ENCODE data around the gene SRXN1. TPM values are rescaled to one million over a fixed set of nuclear protein-coding genes. Genes with fewer than 3 reads are reported as not detected.

Gene SRXN1
- polyA plus RNA-seq, 5 donors = 5.9 to 8.0 (median 6.6) TPM

GRCh38 chr20:608970-609369, 44.0 kb downstream of the SRXN1 start:
- no peak for DNase-seq

DNA sequence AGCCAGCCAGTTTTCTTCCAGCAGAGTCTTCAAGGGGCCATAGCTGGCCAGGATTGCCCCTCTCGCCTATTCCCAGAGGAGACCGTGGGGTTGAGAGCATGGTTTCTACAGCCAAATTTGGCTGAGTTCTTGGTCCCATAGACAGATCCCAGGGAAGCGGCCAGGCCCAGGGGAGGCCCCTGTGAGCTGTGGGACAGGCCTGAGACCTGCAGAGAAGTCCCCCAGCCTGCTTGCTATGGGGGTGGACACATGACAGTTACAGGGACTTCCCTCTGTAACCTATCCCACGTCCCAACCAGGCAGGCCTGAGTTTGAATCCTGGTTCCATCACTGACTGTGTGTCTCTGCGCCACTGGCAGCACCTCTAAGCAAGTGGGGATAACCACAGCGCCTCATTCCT, 45.5 kb downstream of the SRXN1 start:
- DNase-seq = no peak

DNA sequence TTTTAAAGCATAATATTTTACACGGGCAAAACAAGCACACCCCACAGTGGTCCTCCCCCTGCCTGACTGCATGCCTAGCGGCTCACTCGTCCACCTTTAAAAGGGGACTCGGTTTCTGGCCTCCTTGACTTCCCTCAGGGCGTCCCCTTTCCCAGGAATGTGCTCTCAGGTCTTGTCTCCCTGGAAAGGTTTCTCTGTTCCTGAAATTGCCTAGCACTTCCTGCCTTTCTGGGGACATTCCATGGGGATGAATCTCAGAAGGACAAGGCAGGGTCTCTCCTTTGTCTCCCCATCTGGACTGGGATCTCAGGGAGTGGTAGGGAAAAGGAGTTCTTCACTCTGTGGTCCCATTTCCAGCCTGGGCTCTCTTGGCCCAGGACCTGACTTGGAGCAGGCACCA, 47.8 kb downstream of the SRXN1 start:
- DNase-seq = no peak

DNA sequence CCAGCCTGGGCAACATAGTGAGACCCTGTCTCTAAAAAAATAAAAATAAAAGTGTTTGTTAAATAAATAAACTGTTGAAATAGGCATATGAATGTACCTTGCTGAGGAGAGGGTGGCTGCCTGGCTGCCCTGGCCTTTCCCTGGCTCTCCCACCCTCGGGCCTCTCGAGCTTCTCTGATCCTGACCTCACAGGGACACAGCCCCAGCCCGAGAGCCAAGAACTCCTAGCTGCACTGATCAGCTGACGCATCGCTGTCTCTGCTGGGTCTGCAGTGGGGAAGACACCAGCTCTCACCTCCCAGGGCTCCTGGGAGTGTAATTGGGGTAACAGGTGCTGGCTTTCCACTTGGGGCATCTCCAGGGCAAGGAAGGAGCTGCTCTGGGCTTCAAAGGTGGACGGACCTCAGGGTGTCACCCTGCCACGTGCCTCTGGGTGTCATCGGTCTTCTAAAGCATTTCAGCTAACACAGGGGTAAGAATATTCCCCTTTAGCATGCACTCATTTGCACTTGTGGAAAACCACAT, 49.8 kb downstream of the SRXN1 start:
- DNase-seq = no peak

- no peak for DNase-seq
Observed at GRCh38 chr20:602111-602970, 50.7 kb downstream of the SRXN1 start.

GRCh38 chr20:600736-601135, 52.3 kb downstream of the SRXN1 start:
- DNase-seq = no peak

GRCh38 chr20:600141-600540, 52.9 kb downstream of the SRXN1 start:
- DNase-seq = no peak

GRCh38 chr20:598133-598850, 54.7 kb downstream of the SRXN1 start:
- no peak for DNase-seq

- no peak for DNase-seq
Observed at GRCh38 chr20:597560-597959, 55.4 kb downstream of the SRXN1 start.

Other genes with a start within 250 kb of the SRXN1 start
- gene RBCK1, start 244.9 kb downstream of the SRXN1 start, polyA plus RNA-seq (ENCODE audit: insufficient read depth in 1 of 5, insufficient read length in 5 of 5, low replicate concordance in 1 of 5) = 100 to 1,000 TPM in 1 of 5 donors, 10 to 100 TPM in 4; 84.0 to 104 (median 99.4) TPM
- 10 to 100 TPM; 32.7 to 39.5 (median 36.3) TPM for gene TBC1D20, start 190.7 kb downstream of the SRXN1 start, polyA plus RNA-seq (ENCODE audit: insufficient read depth in 1 of 5, insufficient read length in 5 of 5, low replicate concordance in 1 of 5)
- 100 to 1,000 TPM; 103 to 163 (median 140) TPM for gene CSNK2A1, start 109.4 kb downstream of the SRXN1 start, polyA plus RNA-seq (ENCODE audit: insufficient read depth in 1 of 5, insufficient read length in 5 of 5, low replicate concordance in 1 of 5)
- 1 to 10 TPM; 1.1 to 3.0 (median 1.4) TPM for gene TCF15, start 42.9 kb downstream of the SRXN1 start, polyA plus RNA-seq (ENCODE audit: insufficient read depth in 1 of 5, insufficient read length in 5 of 5, low replicate concordance in 1 of 5)
- gene SCRT2, start 22.6 kb upstream of the SRXN1 start, polyA plus RNA-seq (ENCODE audit: insufficient read depth in 1 of 5, insufficient read length in 5 of 5, low replicate concordance in 1 of 5) = not detected
- gene SLC52A3, start 115.3 kb upstream of the SRXN1 start, polyA plus RNA-seq (ENCODE audit: insufficient read depth in 1 of 5, insufficient read length in 5 of 5, low replicate concordance in 1 of 5) = under 1 TPM; 0.26 to 0.61 (median 0.51) TPM
- gene FAM110A, start 180.5 kb upstream of the SRXN1 start, polyA plus RNA-seq (ENCODE audit: insufficient read depth in 1 of 5, insufficient read length in 5 of 5, low replicate concordance in 1 of 5) = 10 to 100 TPM; 10.2 to 21.9 (median 13.2) TPM